Measurements from ENCODE around the gene CLCN7. TPM values are rescaled to one million over a fixed set of nuclear protein-coding genes. Genes with fewer than 3 reads are reported as not detected.

Gene CLCN7
- total and polyA plus RNA-seq, 2 of the 8 experiments (the other 6 are each of a cell fraction or from before 2014, with no cell fraction given) = 38.6 to 81.5 TPM

DNA sequence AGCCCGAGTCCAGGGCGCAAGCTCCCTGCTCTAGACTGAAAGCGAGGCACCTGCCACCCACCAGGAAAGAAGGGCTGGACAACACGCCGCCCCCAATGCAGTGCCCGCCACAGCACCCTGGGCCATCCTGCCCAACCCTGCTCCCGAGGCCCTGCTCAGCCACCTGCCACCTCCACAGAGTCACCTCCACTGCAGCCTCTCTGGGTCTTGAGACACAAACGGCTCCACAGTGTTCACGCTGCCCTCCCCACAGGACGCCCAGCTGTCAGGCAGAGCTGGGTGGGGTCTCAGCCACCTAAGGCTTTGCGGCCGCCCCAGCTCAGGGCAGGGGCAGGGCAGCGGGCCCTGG, 9.3 kb downstream of the CLCN7 start:
- Histone ChIP-seq H3K79me2 (ENCODE audit: control insufficient read depth in 1 of 2, insufficient read depth in 2 of 2, low read length in 2 of 2) (peaks cover 0 to 44% of the 10 kb centered on the region in 2 experiments; a peak in 2 of 4 replicates), H3K36me3 (ENCODE audit: control insufficient read depth in 2 of 4, insufficient read depth in 4 of 4, low read length in 3 of 4) (peaks cover 0 to 17% (median under 1%) of the 10 kb centered on the region in 4 experiments; a peak in 4 of 8 replicates), H3K27me3 (replicated peaks in 1 of 4; ENCODE audit: control insufficient read depth in 3 of 4, extremely low read depth in 1 of 4, insufficient read depth in 3 of 4, low read length in 3 of 4) (no peaks in the 10 kb centered on the region), H2AK5ac (ENCODE audit: low read depth, low read length) (no peak overlapping the region), H2BK20ac (ENCODE audit: low read length) (no peak overlapping the region), H3K4me2 (ENCODE audit: insufficient read depth in 1 of 2, low read depth in 2 of 2, low read length in 2 of 2) (no peak overlapping the region), H4K91ac (replicated peaks; ENCODE audit: insufficient read length, low read length) (no peak overlapping the region), H3K18ac (ENCODE audit: extremely low read depth, low read length) (no peak overlapping the region), H3K9me3 (ENCODE audit: insufficient read depth in 2 of 2, low read depth in 1 of 2, low read length in 1 of 2) (no peaks in the 10 kb centered on the region), H3K23ac (ENCODE audit: insufficient read length) (no peak overlapping the region), H3K23me2 (ENCODE audit: low read depth, low read length) (no peaks in the 10 kb centered on the region), H2BK12ac (ENCODE audit: low read depth, low read length) (no peak overlapping the region), H3K4me1 (replicated peaks in 1 of 4; ENCODE audit: control insufficient read depth in 3 of 4, insufficient read depth in 4 of 4, low read length in 3 of 4) (no peaks in the 10 kb centered on the region), H4K5ac (ENCODE audit: insufficient read length, low read depth, low read length) (no peak overlapping the region), H3K56ac (replicated peaks; ENCODE audit: insufficient read length, low read depth, low read length) (no peak overlapping the region), H3K4me3 (ENCODE audit: extremely low read depth in 1 of 4, insufficient read depth in 2 of 4, low read depth in 3 of 4, low read length in 4 of 4) (no peak overlapping the region), H3K14ac (ENCODE audit: insufficient read length) (no peak overlapping the region), H3K4ac (replicated peaks; ENCODE audit: insufficient read length, low read depth, low read length) (no peak overlapping the region), H2BK120ac (replicated peaks; ENCODE audit: low read depth, low read length) (no peak overlapping the region), H2BK5ac (ENCODE audit: low read depth, low read length) (no peak overlapping the region), H2BK15ac (ENCODE audit: low read length) (no peak overlapping the region), H4K8ac (ENCODE audit: extremely low read depth, insufficient read depth, low read length) (peak overlapping the region; percentile 71; the same call in 1 of the 2 replicates), H4K20me1 (replicated peaks in 1 of 2; ENCODE audit: control insufficient read depth in 1 of 2, insufficient read depth in 2 of 2, low read length in 2 of 2) (peaks cover 5 to 17% of the 10 kb centered on the region in 2 experiments), H3K27ac (ENCODE audit: low read depth, low read length) (no peak overlapping the region), H3K9ac (replicated peaks in 1 of 4; ENCODE audit: extremely low read depth in 1 of 4, low read depth in 3 of 4, low read length in 3 of 4) (no peak overlapping the region), H3K79me1 (ENCODE audit: low read depth, low read length) (peaks cover 21% of the 10 kb centered on the region), H2AFZ (ENCODE audit: low read length) (no peak overlapping the region)
- CTCF ChIA-PET (ENCODE audit: partially characterized antibody) = no interaction called here
- DNase-seq (ENCODE audit: low read depth in 1 of 2, low spot score in 2 of 2) (peak in 1 of 2 experiments; percentile 32), FAIRE-seq (no peak)
- POLR2A ChIA-PET (ENCODE audit: partially characterized antibody) = interaction anchor here (0.7 to 1.2 kb wide), 3 partner anchors 8 to 23 kb away, joined by 3 read pairs; no protein-coding TSS in a partner anchor
- no peak for TF ChIP-seq RFX5 (IDR thresholded peaks at IDR 0.05; ENCODE audit: borderline replicate concordance, low read depth, low read length)
- TF ChIP-seq CREB1 (IDR thresholded peaks at IDR 0.05) = no peak
- TF ChIP-seq HDAC2 (IDR thresholded peaks at IDR 0.05; ENCODE audit: borderline replicate concordance in 1 of 2, low read depth in 2 of 2, low read length in 2 of 2) = no peak
- TF ChIP-seq BRCA1 (IDR thresholded peaks at IDR 0.05; ENCODE audit: low read depth, low read length) = no peak
- no peak for TF ChIP-seq CBX8 (IDR thresholded peaks at IDR 0.05; ENCODE audit: borderline replicate concordance, low read depth, low read length)
- TF ChIP-seq EP300 (IDR thresholded peaks at IDR 0.05; ENCODE audit: borderline replicate concordance in 1 of 2, low read depth in 2 of 2, low read length in 2 of 2) = no peak
- TF ChIP-seq ASH2L (IDR thresholded peaks at IDR 0.05; ENCODE audit: low read length) = no peak
- 88% methylated on average over 11 of the region's 13 CpGs; no CpG with 5 or more reads in 1 of the 2 experiments for WGBS, 2 experiments (ENCODE audit: extremely low coverage in 1 of 2, insufficient coverage in 1 of 2, insufficient read length in 1 of 2, insufficient replicate concordance in 2 of 2, low coverage in 1 of 2, low lambda C conversion rate in 2 of 2, missing lambda C conversion rate in 1 of 2)
